GM08714 (cell line): Measurements from ENCODE around the gene LEMD3.

Source experiments
- H3K4me3 ChIP-seq: fragments of 200-500 bp; sonication (Bioruptor generic); 2 replicates; pipeline ENCODE4 v1.5.1; 2014; ENCODE audit warnings: mild to moderate bottlenecking, low read length, inconsistent platforms
- ZNF274 ChIP-seq: IDR thresholded peaks from 2 replicates; pipeline ENCODE4 v1.6.1; 2012; ENCODE audit warnings: mild to moderate bottlenecking, low read depth, low read length

Gene LEMD3

GRCh38 chr12:65169320-65170208 is at the start of gene LEMD3:
Gene LEMD3 (plus strand): TSS chr12:65169583. CDS start chr12:65169597, 14 bp downstream.
- TF ChIP-seq ZNF274, result no peak
- H3K4me3 ChIP-seq, result peak within 1 kb of the TSS; percentile 82

GRCh38 chr12:65121049-65121955 is 48.1 kb upstream of the LEMD3 start, which contains the start of gene WIF1:
Gene WIF1 (minus strand): TSS chr12:65121305. CDS start chr12:65121191, 114 bp downstream.
- peak within 1 kb of the TSS; percentile 10; the same call in 1 of the 2 replicates for H3K4me3 ChIP-seq

GRCh38 chr12:65121956-65122469 is 47.4 kb upstream of the LEMD3 start:
- TF ChIP-seq ZNF274, result no peak
- H3K4me3 ChIP-seq, result no peak overlapping the region; the same call in 1 of the 2 replicates

More at GRCh38 chr12:65121049-65121955, 48.1 kb upstream of the LEMD3 start, which contains the start of gene WIF1:
- no peak for TF ChIP-seq ZNF274

DNA sequence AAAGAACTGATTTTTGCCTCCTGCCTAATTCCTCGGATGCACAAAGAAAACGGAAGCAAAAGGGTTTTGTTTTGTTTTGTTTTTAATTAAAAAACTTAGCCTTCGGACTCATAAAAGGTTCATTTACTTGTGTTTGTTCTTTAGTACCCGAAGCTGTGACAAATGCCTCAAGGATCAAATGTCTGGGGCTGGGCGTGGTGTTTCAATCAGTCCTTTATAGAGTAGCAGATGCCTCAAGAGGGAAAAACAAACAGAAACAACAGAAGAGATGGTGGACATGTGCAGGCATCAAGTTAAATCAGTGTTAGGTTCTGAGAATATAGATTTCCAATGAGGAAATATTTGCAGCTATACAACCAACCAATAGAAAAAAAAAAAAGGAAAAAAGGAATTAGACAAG is 46.7 kb upstream of the LEMD3 start:
- no peak for TF ChIP-seq ZNF274
- no peak overlapping the region for H3K4me3 ChIP-seq

DNA sequence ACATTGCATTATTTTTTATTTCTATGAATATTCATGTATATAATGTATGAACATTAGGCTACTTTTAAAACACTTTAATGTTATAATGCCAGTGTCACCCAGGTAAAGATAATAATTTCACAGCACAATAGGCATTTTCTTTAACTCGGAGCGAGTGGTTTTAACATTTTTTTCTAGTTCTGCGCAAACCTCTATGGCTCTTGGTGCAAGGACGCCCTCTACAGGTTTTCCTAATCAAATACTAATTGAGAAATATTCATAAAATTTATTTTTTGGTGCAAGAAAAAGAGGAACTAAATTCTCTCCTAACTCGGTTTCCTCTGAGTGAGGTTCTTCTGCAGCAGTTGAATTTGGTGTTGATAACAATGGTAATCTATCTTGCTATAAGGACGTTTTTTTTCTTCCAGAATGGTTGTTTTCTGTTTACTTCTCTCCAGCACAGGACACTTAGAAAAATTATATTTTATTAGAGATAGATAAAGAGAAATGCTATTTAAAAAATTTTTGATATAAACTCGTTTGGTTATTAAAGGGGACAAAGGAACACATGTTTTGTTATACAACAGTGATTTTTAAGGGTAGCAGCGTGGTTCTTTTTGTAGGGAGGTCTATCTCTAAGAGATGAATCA is 45.8 kb upstream of the LEMD3 start:
- no peak for TF ChIP-seq ZNF274
- H3K4me3 ChIP-seq, result no peak overlapping the region

GRCh38 chr12:65125247-65125646 is 44.1 kb upstream of the LEMD3 start:
- no peak for TF ChIP-seq ZNF274
- H3K4me3 ChIP-seq, result no peak overlapping the region

DNA sequence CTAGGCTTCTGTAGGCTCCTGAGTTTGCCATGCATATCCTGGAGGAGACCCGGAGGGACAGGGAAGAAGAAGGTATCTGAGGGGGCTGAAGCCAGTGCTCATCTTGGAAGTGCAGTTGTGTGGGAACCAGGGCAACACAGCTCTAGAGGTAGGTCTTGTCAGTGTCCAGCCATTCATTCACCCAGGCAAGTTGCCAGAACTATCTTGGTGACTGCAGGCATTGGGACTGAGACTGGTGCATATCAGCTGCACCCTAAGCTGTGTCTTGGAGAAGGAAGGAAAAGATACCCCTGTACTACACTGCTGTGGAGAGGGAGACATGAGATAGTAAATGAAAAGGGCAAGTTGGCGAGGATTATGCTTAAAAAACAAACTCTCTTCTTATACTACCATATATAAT is 43.4 kb upstream of the LEMD3 start:
- no peak overlapping the region for H3K4me3 ChIP-seq
- TF ChIP-seq ZNF274, result no peak

DNA sequence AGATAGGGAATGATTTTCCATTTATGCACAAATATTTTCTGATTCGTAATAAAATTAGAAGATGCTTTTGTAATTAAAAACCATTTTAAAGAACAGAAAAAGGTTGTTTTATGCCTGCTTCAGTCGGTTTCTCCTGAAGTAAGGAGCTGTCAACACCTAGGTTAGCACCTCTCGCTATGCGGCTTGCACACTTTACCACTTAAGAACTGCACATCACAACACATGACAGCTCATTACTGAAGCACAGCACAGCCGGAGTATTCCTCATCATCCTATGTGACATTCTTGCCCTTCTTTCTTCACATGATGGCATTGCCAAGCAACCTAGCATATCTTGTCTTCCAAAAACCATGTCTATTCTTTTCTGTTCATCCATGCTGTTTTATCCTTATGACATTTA is 42.9 kb upstream of the LEMD3 start:
- no peak overlapping the region for H3K4me3 ChIP-seq
- no peak for TF ChIP-seq ZNF274

GRCh38 chr12:65133879-65134278 is 35.5 kb upstream of the LEMD3 start:
- no peak for TF ChIP-seq ZNF274
- H3K4me3 ChIP-seq, result no peak overlapping the region

- H3K4me3 ChIP-seq, result no peak overlapping the region
- no peak for TF ChIP-seq ZNF274
These were observed 30.0 kb upstream of the LEMD3 start for GRCh38 chr12:65139389-65139788.

DNA sequence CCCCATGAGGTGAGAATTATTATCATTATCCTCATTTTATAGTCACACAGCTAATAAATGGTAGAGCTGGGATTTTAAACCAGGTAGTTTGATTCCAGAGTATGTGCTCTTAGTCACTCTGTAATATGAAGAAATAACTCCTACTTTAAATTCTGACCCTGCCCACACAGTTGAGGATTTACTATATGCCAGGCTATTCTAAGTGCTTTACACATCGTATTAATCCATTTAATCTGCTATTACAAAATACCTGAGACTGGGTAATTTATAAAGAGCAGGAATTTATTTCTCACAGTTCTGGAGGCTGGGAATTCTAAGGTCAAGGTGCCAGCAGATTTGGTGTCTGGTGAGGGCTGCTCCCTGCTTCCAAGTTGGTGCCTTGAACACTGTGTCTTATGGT is 28.6 kb upstream of the LEMD3 start:
- no peak for TF ChIP-seq ZNF274
- no peak overlapping the region for H3K4me3 ChIP-seq

- no peak overlapping the region for H3K4me3 ChIP-seq
- TF ChIP-seq ZNF274, result no peak
These were observed 22.0 kb upstream of the LEMD3 start for GRCh38 chr12:65147312-65147905.

GRCh38 chr12:65152012-65152411 is 17.4 kb upstream of the LEMD3 start:
- no peak for TF ChIP-seq ZNF274
- no peak overlapping the region for H3K4me3 ChIP-seq
